Stimulated activated CD8-positive, alpha-beta memory T cell treated with anti-CD3 and anti-CD28 coated beads, Interleukin-7, amount 100 ng/mL, for 24 hours (primary cell): ENCODE measurements around the gene BMPR2.

ENCODE experiments used
- DNase-seq: peaks from one replicate; pipeline ENCODE4 v3.0.0-alpha.2; 2020; ENCODE audit warnings: low read depth

The BMPR2 gene

DNA sequence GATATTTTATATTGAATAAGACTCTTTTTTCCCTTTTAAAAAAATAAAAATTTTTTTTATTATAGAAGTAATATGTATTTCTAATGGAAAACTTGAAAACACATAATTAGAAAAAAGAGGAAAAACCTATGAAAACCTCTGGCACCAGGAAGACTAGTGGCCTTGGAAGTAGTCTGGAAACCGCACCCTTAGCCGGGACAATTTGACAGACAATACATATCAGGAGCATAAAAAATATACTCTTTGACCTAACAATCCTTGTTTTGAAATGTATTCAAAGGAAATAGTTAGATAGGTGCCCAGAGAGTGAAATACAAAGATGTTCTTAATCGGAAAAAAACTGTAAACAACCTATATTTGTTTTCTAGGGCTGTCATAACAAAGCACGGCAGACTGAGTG, 223.8 kb downstream of the BMPR2 start:
- no peak for DNase-seq

DNA sequence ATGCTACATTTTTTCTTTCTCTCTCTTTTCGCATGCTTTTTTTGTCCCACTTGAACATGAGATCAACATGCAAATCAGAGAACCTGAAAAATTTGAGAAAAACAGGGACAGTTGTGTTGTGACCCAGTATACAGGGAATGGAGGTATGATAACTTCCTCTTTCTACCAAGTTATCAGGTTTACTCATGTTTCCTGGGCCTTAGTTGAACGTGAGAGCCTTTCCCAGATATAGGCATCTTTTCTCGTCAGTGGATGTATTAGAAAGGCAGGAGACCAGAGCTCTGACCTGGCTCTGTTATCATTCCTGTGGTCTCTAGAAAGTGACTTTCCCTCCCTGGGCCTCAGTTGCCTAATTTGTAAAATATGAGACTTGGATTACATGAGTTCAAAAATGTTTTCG, 228.6 kb downstream of the BMPR2 start:
- no peak for DNase-seq

DNA sequence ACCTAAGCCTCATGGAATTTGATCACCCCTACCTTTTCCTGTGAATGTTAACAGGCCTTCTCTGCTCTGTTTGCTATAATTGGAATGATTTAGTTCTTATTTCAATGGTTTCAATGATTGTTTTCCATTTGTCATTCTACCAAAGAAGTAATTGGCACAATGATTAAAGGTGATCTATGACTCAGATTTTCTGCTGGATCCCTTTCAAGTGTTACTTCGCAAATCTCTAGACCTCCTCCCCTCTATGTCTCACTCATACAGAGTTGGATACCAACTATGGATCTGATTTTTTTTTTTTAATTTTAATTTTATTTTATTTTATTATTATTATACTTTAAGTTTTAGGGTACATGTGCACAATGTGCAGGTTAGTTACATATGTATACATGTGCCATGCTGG, 229.0 kb downstream of the BMPR2 start:
- DNase-seq = no peak

DNA sequence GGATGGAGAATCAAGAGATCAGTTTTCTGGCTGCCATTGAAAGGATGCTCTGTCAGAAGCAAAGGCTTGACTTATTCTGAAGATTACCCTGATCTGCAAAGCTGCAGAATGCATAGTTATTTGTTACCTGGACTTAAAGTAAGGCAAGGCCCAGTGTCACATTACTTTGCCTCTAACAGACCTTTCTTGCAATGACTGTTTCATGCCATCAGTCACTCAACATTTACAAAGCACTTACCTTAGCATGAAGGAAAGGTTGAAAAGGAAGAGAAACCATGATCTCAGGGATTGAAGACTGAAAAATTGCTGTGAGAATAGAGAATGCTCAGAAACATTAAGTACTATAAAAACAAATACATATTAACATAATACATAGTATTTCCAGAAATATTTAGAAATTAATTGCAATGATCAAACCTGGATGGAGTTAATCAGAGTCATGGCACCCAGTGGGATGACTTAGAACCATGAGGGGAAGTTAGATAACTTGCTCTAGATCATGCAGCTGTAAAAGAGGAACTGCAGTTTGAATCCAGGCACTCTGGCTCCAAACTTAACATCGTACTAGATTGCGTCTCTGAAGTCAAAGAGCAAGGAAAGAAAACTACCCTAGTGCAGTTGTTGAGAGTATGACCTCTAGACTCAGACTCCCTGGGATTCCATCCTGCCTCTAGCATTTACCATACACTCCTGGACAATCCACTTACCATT, 232.2 kb downstream of the BMPR2 start:
- no peak for DNase-seq

DNA sequence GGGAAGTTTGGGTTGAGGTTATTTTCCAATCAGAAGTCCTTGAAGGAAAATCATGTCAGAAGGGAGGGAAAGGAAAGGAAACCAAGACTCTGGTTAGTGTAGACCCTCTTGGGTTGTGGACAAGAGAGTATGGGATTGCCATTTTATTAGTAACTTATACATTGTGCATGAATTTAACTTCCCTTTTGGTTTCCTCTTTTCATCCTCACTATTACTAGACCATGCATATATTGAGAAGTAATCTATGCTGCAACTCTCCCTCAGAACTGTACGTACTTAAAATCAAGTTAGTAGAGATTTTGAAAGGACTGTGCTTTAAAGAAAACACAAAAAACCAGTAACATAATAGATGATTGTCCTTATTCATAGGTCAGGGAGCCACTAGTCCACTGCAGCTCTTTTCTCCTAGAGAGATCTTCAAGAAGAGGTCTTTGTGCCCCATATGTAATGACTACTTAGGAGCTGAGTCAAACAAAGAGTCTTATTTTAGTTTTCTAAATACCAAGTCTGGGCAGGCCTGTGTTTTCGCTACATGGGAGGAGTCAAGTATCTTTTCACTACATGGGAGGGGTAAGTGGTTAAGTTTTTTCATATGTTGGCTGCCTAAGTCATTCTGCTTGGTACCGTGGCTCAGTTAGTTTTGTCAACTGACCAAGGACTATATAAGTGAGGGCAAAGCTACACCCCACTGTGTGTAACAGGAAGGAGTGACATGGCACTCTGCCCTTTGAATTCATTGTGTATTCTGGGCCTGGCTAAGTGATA, 233.4 kb downstream of the BMPR2 start:
- DNase-seq = no peak

DNA sequence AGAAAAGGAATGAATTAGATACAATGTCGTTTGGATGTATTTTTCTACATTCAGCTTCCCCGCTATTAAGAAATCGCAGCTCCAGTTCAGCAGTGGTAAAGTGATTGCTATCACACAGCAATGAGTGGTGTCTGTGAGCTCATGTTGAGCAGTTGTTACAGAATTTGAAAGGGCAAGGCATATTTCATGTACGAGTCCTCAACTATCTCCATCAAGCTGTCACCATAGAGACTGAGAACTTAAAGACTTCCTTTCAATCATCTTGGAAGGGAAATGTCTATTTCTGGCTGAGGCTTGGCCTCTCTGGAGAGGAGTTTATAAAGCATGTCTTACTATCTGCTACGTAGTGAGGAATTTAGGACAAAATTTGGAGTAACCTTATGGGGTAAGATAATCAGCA, 234.3 kb downstream of the BMPR2 start:
- no peak for DNase-seq

DNA sequence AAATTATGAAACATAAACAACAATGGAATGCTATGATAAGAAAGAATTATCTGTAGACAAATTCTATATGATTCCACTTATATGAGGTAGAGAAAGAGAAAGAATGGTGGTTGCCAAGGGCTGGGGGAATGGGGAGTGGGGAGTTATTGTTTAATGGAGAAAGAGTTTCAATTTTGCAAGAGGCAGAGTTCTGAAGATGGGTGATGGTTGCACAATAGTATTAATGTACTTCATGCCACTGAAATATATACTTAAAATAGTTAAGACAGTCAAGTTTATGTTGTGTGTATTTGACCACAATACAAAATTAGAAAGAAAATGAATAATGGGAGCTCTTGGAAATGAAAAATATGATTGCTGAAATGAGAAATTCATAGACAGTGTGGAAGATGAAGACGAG, 236.0 kb downstream of the BMPR2 start:
- DNase-seq = no peak

DNA sequence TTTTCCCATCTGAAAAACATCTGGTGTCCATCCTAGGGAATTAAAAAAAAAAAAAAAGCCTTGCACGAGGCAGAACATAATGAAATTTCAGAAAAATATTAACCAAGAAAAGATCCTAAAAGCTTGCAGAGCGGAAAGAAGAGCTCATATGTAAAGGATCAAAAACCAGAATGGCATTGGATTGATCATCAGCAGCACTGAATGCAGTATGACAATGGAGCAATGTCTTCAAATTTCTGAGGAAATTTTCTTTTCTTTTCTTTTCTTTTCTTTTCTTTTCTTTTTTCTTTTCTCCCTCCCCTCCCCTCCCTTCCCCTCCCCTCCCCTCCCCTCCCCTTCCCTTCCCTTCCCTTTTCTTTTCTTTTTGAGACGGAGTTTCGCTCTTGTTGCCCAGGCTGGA, 237.4 kb downstream of the BMPR2 start:
- DNase-seq = no peak
